HG03066 (cell line): ENCODE results near the gene HIF1AN.

ENCODE experiments used
- ATAC-seq: cut with Tn5 transposase; IDR thresholded peaks from one replicate; pipeline ENCODE4 v1.9.1; 2021; ENCODE audit warnings: low read depth; ENCODE audit not compliant: unreplicated experiment

HIF1AN gene

DNA sequence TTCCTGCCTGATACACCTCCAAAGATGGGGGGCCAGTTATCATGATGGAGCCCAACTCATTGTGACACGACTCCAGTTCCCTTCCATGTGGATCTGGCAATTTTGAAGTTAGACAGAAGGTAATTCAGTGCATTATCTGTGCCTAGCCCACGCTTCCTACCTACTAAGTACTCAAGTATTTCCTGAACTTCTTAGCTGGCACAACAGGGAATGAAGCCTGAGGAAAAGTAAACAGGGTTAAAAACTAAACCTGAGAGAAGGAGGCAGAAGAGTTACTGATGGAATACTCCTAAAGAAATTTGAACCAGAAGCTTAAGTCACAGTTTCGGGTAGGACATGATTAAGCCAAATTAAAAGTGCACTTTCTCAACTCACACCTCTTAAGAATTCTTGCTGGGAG, 14.9 kb upstream of the HIF1AN start:
- no peak for ATAC-seq

DNA sequence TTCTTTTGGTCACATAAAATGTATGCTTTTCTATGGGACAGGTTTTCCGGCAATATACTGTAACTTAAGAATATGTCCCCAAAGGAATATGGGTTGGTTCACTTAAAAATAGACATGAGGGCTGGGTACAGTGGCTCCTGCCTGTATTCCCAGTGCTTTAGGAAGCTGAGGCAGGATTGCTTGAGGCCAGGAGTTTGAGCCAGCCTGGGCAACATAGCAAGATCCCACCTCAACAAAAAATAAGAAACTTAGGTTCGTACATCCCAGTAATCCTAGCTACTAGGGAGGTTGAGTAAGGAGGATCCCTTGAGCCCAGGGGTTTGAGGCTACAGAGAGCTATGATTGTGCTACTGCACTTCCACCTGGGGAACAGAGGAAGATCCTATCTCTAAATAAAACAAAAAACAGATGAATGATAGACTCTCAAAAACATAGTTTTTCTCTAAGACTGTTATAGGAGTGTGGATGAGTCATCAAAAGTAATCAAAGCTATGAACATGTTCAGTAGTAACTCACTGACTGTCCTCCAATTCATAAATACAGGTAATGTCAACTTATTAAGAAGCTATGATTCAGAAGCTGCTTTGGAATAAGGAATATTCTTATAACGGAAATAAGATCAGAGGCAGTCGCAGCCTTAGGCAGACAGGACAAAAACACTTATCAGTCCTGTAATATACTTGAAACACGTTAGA, 13.5 kb upstream of the HIF1AN start:
- ATAC-seq, result no peak

DNA sequence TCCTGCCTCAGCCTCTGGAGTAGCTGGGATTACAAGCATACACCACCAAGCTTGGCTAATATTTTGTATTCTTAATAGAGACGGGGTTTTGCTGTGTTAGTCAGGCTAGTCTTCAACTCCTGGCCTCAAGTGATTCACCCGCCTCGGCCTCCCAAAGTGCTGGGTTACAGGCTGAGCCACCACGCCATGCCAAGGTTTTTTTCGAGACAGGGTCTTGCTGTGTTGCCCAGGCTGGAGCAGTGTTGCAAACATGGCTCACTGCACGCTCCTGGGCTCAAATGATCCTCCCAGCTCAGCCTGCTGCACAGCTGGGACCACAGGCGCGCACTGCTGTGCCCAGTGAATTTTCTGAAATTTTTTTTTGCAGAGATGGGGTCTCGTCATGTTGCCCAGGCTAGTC, 12.8 kb upstream of the HIF1AN start:
- ATAC-seq, result no peak

DNA sequence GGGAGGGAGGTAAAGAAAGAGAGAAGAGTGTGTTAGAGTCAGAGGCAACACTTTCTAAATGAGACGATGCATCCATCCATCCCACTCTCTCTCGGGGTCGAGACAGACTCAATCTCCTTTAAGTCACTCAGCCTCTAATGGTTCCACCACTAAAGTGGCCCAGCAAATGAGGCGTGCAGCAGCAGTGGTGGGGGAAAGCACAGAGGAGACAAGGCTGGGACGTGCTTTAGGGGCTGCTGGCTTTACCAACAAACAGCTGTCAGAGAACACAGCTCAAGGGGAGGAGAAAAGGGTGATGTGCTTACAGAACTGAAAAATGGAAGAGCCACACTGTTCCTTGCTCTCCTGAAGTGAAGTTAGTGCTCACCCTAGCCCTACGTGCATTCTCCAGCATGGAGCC, 11.5 kb upstream of the HIF1AN start:
- no peak for ATAC-seq

DNA sequence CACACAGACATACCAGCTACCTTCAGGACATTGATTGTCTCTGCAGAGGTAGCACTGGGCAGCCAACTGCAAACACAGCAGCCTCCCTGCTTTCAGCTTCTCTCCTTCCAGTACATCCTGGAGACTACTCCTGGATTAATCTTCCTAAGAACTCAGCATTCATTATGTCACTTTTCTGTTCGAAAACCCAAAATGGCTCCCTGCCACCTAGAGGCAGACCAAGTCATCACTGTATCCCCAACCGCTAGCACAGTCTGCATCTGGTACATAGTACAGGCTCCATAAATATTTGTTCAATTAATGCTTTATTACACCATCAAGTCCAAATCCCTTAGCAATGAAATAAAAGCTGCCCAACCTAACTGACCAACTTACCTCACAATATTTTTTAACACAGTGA, 11.1 kb upstream of the HIF1AN start:
- ATAC-seq, result no peak

DNA sequence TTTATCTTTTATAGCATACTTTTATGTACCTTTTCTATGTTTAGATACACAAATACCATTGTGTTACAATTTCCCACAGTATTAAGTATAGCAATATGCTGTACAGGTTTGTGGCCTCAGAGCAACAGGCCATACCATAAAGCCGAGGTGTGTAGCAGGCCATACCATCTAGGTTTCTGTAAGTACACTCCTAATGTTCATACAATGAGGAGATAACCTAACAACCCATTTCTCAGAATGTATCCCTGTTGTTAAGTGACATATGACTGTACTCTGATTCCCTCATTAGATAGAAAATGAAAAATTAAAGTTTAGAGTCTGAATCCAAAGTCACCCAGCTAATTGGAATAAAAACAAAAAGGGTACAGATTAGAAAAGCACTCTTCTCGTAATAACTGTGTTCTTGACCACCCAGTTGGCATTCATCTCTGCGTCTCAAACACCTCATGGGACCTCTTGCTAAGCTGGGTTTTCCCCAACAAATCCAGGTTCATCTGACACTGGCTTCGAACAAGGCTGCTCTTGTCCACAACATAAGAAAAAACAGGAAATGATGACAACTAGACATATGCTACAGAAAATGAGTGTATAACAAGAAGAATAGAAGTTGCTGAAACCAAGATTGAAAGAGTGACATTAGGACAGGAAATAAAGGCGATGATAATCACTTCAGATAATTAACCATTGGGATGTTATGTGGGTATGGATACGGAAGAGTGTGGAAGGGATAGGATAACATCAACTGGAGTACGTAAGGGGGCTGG, 7.4 kb upstream of the HIF1AN start:
- no peak for ATAC-seq

DNA sequence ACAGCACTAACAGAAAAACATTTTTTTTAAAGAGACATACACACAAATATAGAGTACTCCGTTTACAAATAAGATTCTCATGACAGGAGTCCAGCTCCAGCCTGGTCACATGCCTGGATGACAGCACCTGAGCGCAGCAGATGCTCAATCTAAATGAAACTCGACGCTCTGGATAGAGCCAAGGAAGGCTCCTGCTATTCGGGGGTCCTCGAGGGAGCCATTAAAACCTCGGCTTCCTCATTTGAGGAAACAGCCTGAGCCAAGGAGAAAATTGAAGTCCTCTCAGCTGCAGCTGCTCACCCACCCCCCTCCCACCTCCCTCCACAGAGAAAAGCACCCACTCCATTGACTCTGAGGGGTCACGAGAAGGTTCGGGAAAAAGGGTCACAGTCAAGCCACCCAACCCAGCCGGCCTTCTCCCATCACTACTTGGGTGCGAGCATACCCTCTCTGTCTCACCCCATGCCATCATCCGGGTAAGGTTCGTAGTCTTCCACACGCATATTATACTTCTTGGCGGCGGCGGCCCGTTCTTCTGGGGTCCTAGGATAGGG, 6.7 kb upstream of the HIF1AN start:
- ATAC-seq, result no peak

DNA sequence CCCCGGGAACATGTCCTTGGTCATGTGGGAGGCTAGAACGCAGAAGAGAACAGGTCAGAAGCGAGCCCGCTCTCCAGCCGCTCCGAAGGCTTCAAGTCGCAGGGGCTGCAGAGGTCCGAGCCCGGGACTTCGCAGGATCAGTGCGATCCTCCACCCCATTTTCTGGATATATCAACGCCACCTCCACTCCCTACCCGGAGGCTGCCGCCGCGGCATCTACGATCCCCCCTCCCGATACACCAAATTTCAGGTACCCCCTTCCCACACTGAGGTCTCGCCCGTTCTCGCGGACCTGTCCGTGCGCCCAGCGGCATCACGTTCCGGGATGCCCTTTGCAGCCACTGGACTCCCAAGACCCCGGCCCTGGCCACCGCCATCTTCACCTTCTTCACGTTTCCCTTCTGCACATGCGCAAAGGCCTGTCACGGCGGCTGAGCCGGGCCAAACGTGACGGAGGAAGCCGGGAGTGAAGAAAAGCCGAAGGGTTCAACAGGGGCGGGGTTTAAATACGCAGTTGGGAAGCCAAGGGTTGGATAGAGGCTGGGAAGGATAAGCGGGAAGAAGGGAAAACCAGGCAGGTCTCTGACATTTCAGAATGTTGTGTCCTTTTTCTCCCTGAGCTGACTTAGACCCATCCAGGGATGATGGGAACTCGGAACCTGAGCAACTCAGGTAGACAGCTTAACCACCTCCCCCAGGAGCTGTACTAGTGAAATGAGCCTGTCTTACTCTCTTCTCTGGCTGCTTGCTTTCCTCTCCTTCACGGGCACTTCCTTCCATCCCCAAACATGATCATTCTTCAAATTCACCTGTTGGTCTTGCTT, 6.1 kb upstream of the HIF1AN start, which contains the start of gene NDUFB8:
Gene NDUFB8, minus strand, starts transcription at position 397 of the 824 bp plus-strand sequence. Its CDS starts 20 bp downstream, at position 377.
- peak; percentile 71 for ATAC-seq

DNA sequence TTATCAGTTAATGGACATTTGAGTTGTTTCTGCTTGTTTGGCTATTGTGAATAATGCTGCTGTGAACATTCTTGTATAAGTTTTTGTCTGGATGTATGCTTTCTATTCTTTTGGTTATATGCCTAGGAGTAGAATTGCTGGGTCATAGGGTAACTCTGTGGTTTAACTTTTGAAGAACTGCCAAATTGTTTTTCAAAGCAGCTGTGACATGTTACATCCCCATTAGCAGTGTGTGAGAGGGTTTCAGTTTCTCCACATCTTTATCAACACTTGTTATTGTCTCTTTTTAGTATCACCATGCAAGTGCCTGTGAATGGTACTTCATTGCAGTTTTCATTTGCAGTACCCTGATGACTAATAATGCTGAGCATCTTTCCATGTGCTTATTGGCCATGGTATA, 4.0 kb upstream of the HIF1AN start:
- no peak for ATAC-seq

DNA sequence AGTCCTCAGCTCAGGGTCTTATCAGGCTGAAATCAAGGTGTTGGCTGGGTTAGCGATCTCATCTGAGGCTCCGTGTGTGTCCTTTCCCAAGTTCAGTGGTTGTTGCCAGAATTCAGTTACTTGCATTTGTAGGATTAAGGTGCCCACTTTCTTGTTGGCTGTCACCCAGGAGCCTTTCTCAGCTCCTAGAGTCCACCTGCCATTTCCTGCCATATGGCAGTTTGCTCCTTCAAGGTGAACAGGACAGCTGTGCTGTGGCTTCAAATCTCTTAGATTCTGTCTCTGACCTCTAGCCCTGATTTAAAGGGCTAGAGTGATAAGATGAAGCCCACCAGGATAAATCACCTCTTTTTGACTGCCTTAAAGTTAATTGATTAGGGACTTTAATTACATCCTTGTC, 1.0 kb upstream of the HIF1AN start:
- ATAC-seq, result no peak

DNA sequence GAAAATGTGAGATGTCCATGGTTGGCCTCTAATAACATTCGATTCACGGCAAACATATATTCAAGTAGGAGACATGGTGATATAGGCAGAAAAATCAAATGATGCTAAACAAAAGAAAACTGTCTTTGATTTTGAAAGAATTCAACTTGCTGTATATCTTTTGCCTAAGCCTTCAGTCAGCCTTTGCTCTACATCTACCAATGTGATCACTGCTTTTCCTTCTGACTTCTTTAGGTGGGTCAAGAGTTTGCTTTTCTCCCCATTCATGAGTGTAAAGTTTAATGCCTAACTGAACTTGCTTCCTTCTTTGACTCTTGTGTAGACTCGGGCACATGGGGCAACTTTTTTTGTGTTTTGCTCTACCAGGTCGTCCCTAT, 417 bp upstream of the HIF1AN start:
- ATAC-seq, result no peak

DNA sequence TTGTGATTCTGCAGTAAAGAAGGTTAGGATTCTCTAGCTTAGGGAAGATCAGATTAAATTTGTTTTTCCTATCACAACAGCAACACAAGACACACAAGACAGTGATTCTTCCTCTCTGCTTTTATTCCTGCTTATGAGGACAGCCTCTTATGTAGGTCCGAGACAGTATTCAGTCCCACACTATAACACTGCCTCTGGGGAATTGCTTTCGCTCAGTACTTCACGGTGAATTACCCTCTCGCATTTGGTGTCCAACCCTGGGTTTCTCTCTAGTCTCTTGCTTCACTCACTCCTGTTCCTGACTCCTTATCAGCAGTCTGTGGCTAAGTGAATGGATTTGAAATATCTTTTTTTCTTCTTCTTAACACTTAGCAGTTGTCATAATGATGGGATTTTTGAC, 1.7 kb downstream of the HIF1AN start:
- no peak for ATAC-seq

DNA sequence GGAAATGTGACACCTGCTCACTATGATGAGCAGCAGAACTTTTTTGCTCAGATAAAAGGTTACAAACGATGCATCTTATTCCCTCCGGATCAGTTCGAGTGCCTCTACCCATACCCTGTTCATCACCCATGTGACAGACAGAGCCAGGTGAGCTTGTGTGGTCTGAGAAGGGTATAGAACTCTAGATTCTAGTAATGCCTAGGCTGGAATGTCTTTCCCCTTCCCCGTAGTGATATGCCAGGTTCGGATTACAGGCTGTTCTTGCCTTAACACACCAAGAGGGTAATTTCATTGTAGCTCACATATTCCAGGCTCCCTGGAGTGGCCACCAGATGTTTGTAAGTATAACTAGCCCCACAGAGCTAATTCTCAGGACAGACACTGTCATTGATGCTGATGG, 9.2 kb downstream of the HIF1AN start:
- no peak for ATAC-seq

DNA sequence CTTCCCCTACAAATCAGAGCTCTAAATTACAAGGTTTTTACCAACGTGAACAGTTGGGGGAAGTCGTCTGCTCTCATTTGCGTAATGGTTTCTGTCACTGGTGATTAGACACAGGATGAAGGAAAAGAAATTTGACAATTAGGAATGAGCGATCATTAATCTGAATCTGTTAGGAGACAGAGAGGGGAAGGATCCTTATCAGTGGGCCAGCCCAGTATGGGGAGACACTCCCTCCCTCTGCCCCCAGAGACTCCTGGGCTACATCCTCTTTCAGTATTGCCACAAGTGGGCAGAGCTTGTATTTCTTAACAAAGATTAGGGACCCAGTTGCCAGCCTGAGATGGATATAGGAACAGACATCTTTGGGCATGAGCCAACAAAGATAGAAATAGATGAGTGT, 15.5 kb downstream of the HIF1AN start:
- ATAC-seq, result no peak

DNA sequence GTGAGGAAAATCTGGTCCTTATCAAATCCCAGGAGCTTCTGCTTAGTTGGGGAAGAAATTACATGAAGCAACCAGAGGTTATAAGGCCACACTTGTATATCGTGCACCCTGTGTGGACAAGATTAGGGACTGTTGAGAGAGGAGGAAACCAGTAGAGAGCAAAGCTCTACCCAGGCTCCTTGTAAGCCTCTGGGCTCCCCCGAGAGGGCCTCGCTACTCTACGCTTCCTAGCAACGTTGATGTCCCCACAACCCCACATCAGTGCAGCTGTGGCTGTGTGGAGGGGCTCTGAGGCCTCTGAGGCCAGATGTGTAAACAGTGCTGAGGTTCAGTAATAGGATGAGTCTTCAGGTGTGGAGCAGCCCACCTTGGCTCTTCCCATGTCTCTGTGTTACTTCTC, 16.0 kb downstream of the HIF1AN start:
- ATAC-seq, result no peak

DNA sequence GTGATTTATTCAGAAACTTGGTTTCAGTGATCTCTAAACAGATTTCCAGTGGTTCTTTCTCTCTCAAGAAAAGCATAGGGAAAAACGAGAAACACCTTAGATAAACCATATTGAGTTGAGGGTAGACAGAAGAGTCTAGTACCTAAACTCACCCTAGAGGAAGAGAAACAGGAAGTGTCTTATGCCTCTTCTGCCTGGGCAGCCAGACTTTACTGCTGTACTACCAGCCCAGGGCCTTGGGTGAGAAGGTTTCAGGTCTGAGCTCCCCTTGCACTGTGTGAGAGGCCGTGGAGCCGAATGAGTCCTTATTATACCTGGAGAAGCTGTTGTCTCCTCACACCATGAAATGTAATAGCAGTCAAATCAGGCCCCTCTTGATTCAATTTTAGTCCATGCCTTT, 18.2 kb downstream of the HIF1AN start:
- ATAC-seq, result no peak

DNA sequence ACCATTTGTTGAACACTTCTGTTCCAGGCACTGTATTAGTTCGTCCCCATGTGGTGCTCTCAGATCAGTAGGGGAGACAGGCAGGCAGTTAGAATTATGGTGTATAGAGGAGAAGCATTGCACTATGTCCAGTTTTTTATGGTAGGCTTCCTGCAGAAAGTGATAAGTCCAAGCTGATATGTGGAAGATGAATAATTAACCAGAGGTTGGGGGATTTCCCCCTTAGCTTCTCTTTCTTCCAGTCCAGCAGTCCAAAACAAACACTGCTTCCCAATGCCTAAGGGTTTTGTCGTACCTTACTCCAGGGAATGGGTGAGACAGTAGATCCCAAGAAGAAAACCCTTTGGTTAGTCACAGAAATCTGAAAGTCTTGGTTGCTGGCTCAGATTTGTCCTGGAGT, 19.2 kb downstream of the HIF1AN start:
- no peak for ATAC-seq

DNA sequence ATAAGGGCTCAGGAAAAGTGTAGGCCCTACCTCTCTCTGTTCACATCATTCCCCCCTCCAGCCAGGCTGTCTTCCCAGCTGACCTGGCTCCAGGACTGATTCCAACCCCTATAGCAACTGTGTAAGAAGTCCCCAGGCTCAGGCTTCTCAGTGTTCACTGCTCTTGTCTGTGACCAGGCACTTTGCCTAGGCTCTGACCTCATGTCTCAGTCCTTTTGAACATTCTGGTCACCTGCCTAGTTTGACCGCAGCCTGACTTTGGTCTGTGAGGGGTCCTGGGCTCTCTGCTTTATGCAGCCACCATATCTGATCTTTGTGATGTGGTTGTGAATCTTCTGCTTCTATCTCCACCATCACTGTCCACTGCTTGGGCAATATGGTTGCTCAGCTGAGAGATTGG, 24.5 kb downstream of the HIF1AN start:
- ATAC-seq, result no peak

DNA sequence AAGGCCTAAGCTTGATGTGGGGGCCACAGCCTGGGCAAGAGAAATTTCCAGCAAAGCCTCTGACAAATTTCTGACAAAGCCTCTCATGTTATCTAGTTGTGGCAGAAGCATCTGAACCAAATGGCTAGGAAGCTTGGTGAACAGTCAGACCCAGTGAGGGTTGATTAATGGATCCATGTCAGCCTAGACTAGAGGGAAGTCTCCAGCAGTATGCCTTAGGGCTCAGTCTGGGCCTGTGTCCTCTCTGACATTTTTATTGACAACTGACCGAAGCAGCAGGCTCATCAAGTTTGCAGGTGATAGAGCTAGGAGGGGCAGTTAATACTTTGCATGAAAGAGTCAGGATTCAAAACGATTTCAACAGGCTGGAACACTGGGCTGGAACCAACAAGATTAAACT, 25.3 kb downstream of the HIF1AN start:
- ATAC-seq, result no peak

DNA sequence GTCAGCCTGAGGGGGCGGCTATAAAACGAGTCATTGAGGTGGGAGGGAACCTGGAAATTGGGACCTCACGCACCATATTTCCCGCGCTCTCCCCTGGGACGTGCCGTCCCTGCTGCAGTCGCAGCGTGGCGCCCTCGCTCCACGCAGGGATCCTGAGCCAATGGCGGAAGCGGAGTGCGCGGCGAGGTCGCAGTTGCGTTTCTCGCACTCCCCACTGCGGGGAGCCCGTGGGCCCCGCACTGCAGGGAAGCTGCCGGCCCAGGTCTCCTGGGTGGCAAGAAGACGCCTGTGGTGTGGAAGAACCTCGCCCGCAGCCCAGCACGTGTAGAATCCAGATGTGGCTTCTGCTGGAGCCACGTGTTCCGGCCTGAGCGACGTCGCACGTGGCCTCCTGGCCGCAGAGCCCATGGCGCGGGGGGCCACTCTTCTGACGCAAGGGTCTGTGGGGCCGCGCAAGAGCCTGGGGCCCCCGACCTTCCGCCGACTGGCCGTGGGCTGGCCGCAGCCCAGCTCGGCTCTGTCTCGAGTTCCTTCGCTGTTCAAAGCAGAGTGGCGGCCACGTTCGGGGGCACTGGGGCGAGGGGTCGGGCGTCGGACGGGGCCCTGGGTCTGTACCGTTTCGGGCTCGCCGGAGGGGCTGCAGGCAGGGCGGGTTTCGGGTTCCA, 26.4 kb downstream of the HIF1AN start:
- peak; percentile 46 for ATAC-seq
